ENCODE measurements around the gene RBM25.

The RBM25 gene

DNA sequence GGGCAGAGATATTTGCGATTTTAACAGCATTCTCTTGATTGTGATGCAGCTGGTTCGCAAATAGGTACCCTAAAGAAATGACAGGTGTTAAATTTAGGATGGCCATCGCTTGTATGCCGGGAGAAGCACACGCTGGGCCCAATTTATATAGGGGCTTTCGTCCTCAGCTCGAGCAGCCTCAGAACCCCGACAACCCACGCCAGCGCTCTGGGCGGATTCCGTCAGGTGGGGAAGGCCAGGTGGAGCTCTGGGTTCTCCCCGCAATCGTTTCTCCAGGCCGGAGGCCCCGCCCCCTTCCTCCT lies 77.7 kb downstream of the RBM25 start:
- Mint-ChIP-seq H3K4me3 (peak overlapping the region; percentile 84), H3K9me3 (peaks cover 15% of the 10 kb centered on the region), H3K27ac (peak overlapping the region; percentile 87), H3K27me3 (no peaks in the 10 kb centered on the region), H3K4me1 (peaks cover 30% of the 10 kb centered on the region), H3K36me3 (ENCODE audit: low read depth) (peaks cover 6% of the 10 kb centered on the region)
- ATAC-seq = no peak
- no peak for DNase-seq

DNA sequence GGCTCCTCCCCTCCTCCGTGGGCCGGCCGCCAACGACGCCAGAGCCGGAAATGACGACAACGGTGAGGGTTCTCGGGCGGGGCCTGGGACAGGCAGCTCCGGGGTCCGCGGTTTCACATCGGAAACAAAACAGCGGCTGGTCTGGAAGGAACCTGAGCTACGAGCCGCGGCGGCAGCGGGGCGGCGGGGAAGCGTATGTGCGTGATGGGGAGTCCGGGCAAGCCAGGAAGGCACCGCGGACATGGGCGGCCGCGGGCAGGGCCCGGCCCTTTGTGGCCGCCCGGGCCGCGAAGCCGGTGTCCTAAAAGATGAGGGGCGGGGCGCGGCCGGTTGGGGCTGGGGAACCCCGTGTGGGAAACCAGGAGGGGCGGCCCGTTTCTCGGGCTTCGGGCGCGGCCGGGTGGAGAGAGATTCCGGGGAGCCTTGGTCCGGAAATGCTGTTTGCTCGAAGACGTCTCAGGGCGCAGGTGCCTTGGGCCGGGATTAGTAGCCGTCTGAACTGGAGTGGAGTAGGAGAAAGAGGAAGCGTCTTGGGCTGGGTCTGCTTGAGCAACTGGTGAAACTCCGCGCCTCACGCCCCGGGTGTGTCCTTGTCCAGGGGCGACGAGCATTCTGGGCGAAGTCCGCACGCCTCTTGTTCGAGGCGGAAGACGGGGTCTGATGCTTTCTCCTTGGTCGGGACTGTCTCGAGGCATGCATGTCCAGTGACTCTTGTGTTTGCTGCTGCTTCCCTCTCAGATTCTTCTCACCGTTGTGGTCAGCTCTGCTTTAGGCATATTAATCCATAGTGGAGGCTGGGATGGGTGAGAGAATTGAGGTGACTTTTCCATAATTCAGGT lies 78.3 kb downstream of the RBM25 start, which contains the start of gene PSEN1:
Gene PSEN1, plus strand, starts transcription at position 121 of the 839 bp plus-strand sequence. CDS start 11,513 bp downstream, outside the sequence.
- Mint-ChIP-seq H3K4me3 (peak within 1 kb of the TSS; percentile 84), H3K27me3 (no peaks in the 10 kb centered on the region)

DNA sequence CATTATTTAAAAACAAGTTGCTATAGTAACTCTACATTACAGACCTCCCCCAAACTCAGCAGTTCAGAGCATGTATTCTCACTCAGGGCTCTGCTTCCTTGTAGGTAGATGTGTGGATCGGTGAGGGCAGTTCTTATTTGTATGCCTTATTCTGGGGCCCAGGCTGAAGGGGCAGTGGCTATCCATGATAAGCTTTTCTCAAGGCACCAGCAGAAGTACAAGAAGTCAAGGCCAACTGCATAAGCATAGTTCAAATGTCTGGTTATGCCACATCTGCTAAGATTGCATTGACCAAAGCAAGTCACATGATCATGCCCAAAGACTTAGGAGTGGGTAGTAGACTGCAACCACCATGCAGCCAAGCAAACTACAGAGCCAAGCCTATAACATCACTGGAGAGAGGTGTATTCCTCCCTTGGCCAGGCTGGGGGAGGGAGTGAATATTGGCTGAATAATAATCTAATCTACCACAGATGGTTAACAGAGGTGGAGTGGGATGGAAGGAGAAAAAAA lies 82.5 kb downstream of the RBM25 start:
- H3K4me1 Mint-ChIP-seq = peaks cover 47% of the 10 kb centered on the region
- no peak overlapping the region for H3K27ac Mint-ChIP-seq

More for the DNA sequence above, 78.3 kb downstream of the RBM25 start, which contains the start of gene PSEN1:
- Mint-ChIP-seq H3K4me1 (peaks cover 34% of the 10 kb centered on the region), H3K9me3 (peaks cover 15% of the 10 kb centered on the region), H3K27ac (peak within 1 kb of the TSS; percentile 87), H3K36me3 (ENCODE audit: low read depth) (peaks cover 7% of the 10 kb centered on the region)
- DNase-seq = peak; percentile 100
- peak; percentile 98 for ATAC-seq

GRCh38 chr14:73142216-73142615 lies 83.9 kb downstream of the RBM25 start:
- Mint-ChIP-seq H3K4me3 (no peak overlapping the region), H3K27ac (no peak overlapping the region), H3K4me1 (peaks cover 41% of the 10 kb centered on the region), H3K36me3 (ENCODE audit: low read depth) (peaks cover 2% of the 10 kb centered on the region), H3K9me3 (no peaks in the 10 kb centered on the region), H3K27me3 (no peaks in the 10 kb centered on the region)
- ATAC-seq (no peak), DNase-seq (no peak)

More for the DNA sequence above, 82.5 kb downstream of the RBM25 start:
- Mint-ChIP-seq H3K36me3 (ENCODE audit: low read depth) (peaks cover 2% of the 10 kb centered on the region), H3K9me3 (no peaks in the 10 kb centered on the region), H3K27me3 (no peaks in the 10 kb centered on the region), H3K4me3 (no peak overlapping the region)
- DNase-seq = no peak
- no peak for ATAC-seq

DNA sequence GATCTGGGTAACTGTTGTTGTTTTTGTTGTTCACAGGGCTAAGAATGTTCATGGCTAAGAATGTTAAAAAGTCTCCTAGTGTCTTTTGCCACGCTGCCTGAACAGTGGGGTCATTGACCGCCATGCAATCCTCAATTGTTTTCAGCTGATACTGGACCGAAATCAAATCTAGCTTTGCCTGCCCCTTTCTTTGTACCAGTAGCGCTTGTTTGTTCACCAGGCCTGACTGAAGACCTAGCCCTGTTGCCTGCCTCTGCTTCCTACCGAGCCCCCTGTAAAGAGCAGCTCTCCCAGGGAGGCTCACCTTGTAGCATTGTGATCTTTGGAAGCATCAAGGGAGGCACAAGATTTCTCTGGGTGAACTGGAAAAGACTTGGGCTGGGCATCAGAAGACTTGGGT lies 84.7 kb downstream of the RBM25 start:
- no peaks in the 10 kb centered on the region for H3K9me3 Mint-ChIP-seq
- H3K27ac Mint-ChIP-seq = peak overlapping the region; percentile 7
- H3K4me1 Mint-ChIP-seq = peaks cover 34% of the 10 kb centered on the region
- ATAC-seq = no peak
- DNase-seq = no peak
- H3K36me3 Mint-ChIP-seq (ENCODE audit: low read depth) = peaks cover 2% of the 10 kb centered on the region
- H3K27me3 Mint-ChIP-seq = no peaks in the 10 kb centered on the region
- H3K4me3 Mint-ChIP-seq = no peak overlapping the region

GRCh38 chr14:73143617-73144016 lies 85.3 kb downstream of the RBM25 start:
- Mint-ChIP-seq H3K4me3 (no peak overlapping the region), H3K36me3 (ENCODE audit: low read depth) (peaks cover 4% of the 10 kb centered on the region)

GRCh38 chr14:73145371-73145770 lies 87.0 kb downstream of the RBM25 start:
- Mint-ChIP-seq H3K4me1 (peaks cover 31% of the 10 kb centered on the region), H3K4me3 (no peak overlapping the region), H3K36me3 (ENCODE audit: low read depth) (peaks cover 7% of the 10 kb centered on the region), H3K27ac (no peak overlapping the region), H3K27me3 (no peaks in the 10 kb centered on the region), H3K9me3 (no peaks in the 10 kb centered on the region)
- DNase-seq = no peak
- no peak for ATAC-seq

More at GRCh38 chr14:73143617-73144016, 85.3 kb downstream of the RBM25 start:
- H3K4me1 Mint-ChIP-seq = peaks cover 34% of the 10 kb centered on the region
- ATAC-seq (no peak), DNase-seq (no peak)
- no peaks in the 10 kb centered on the region for H3K27me3 Mint-ChIP-seq
- no peaks in the 10 kb centered on the region for H3K9me3 Mint-ChIP-seq
- H3K27ac Mint-ChIP-seq = peak overlapping the region; percentile 7

GRCh38 chr14:73146111-73146510 lies 87.8 kb downstream of the RBM25 start:
- Mint-ChIP-seq H3K36me3 (ENCODE audit: low read depth) (peaks cover 5% of the 10 kb centered on the region), H3K4me3 (no peak overlapping the region), H3K27me3 (no peaks in the 10 kb centered on the region), H3K4me1 (peaks cover 24% of the 10 kb centered on the region), H3K27ac (no peak overlapping the region), H3K9me3 (no peaks in the 10 kb centered on the region)
- DNase-seq = no peak
- no peak for ATAC-seq

- peaks cover 10% of the 10 kb centered on the region for H3K36me3 Mint-ChIP-seq (ENCODE audit: low read depth)
These were observed 91.4 kb downstream of the RBM25 start for GRCh38 chr14:73149753-73150152.

GRCh38 chr14:73153272-73153671 lies 94.9 kb downstream of the RBM25 start:
- Mint-ChIP-seq H3K27me3 (no peaks in the 10 kb centered on the region), H3K27ac (no peak overlapping the region), H3K9me3 (no peaks in the 10 kb centered on the region), H3K4me1 (no peaks in the 10 kb centered on the region), H3K36me3 (ENCODE audit: low read depth) (peaks cover 19% of the 10 kb centered on the region), H3K4me3 (no peak overlapping the region)
- DNase-seq (no peak), ATAC-seq (no peak)

More at GRCh38 chr14:73149753-73150152, 91.4 kb downstream of the RBM25 start:
- DNase-seq (no peak), ATAC-seq (no peak)
- no peak overlapping the region for H3K4me3 Mint-ChIP-seq
- H3K27me3 Mint-ChIP-seq = no peaks in the 10 kb centered on the region
- H3K27ac Mint-ChIP-seq = no peak overlapping the region
- peaks cover 6% of the 10 kb centered on the region for H3K4me1 Mint-ChIP-seq
- H3K9me3 Mint-ChIP-seq = no peaks in the 10 kb centered on the region

- no peaks in the 10 kb centered on the region for H3K4me1 Mint-ChIP-seq
- no peak overlapping the region for H3K27ac Mint-ChIP-seq
- DNase-seq = no peak
- no peak for ATAC-seq
- no peak overlapping the region for H3K4me3 Mint-ChIP-seq
- H3K9me3 Mint-ChIP-seq = no peaks in the 10 kb centered on the region
- H3K36me3 Mint-ChIP-seq (ENCODE audit: low read depth) = peaks cover 29% of the 10 kb centered on the region
- no peaks in the 10 kb centered on the region for H3K27me3 Mint-ChIP-seq
These were observed 103.9 kb downstream of the RBM25 start for GRCh38 chr14:73162251-73162650.

GRCh38 chr14:73166399-73166798 lies 108.1 kb downstream of the RBM25 start:
- Mint-ChIP-seq H3K27ac (no peak overlapping the region), H3K27me3 (no peaks in the 10 kb centered on the region), H3K36me3 (ENCODE audit: low read depth) (peaks cover 13% of the 10 kb centered on the region), H3K4me3 (no peak overlapping the region), H3K4me1 (no peaks in the 10 kb centered on the region), H3K9me3 (no peaks in the 10 kb centered on the region)
- DNase-seq (no peak), ATAC-seq (no peak)

DNA sequence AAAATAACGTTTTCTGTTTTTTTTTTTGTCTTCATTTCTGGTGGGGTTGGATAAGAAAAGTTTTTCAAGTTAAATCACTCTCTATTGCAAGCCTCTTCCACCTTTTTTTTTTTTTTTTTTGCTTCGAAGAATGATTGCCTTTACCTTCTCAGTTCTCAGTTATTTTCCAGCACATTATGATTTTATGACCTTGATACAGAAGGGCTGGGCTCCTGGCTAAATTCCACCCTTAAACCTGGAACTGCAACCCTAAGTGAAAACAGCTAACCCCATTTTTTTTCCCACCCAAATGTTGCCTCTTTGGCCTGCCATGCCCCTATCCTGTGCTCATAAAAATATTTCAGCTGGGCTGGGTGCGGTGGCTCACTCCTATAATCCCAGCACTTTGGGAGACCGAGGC lies 109.4 kb downstream of the RBM25 start:
- ATAC-seq (no peak), DNase-seq (no peak)
- Mint-ChIP-seq H3K4me3 (no peak overlapping the region), H3K36me3 (ENCODE audit: low read depth) (peaks cover 16% of the 10 kb centered on the region), H3K27ac (no peak overlapping the region), H3K27me3 (no peaks in the 10 kb centered on the region), H3K9me3 (no peaks in the 10 kb centered on the region), H3K4me1 (no peaks in the 10 kb centered on the region)

GRCh38 chr14:73168274-73168673 lies 109.9 kb downstream of the RBM25 start:
- Mint-ChIP-seq H3K9me3 (no peaks in the 10 kb centered on the region), H3K27me3 (no peaks in the 10 kb centered on the region), H3K27ac (no peak overlapping the region), H3K36me3 (ENCODE audit: low read depth) (peaks cover 17% of the 10 kb centered on the region), H3K4me3 (no peak overlapping the region), H3K4me1 (no peaks in the 10 kb centered on the region)
- DNase-seq (no peak), ATAC-seq (no peak)

GRCh38 chr14:73168691-73169090 lies 110.4 kb downstream of the RBM25 start:
- ATAC-seq (no peak), DNase-seq (no peak)
- Mint-ChIP-seq H3K9me3 (no peaks in the 10 kb centered on the region), H3K4me3 (no peak overlapping the region), H3K27ac (no peak overlapping the region), H3K4me1 (no peaks in the 10 kb centered on the region), H3K27me3 (no peaks in the 10 kb centered on the region), H3K36me3 (ENCODE audit: low read depth) (peaks cover 21% of the 10 kb centered on the region)
